Liver (tissue), 3 donors: ENCODE results near the gene RALGDS.

Source experiments
- ATF3 ChIP-seq: IDR thresholded peaks from 2 replicates; pipeline ENCODE4 v1.6.1; 2016; ENCODE audit warnings: antibody characterized with exemption
- CTCF ChIP-seq: fragments of 150-350 bp; IDR thresholded peaks from 2 replicates; pipeline ENCODE4 v1.5.1; 2017; ENCODE audit warnings: improper control_type of control experiment, low read depth, low read length; ENCODE audit not compliant: missing input control
- EGR1 ChIP-seq, 2 donors: IDR thresholded peaks; 2 replicates each; pipeline ENCODE4 v1.6.1; 2016 to 2018; ENCODE audit warnings: antibody characterized with exemption in 2 of 2, low read depth in 2 of 2
- GABPA ChIP-seq, 2 donors: IDR thresholded peaks in 1 of 2; conservative IDR thresholded peaks in 1 of 2; 2 replicates each; pipeline ENCODE4 v1.6.1; 2016; ENCODE audit warnings: antibody characterized with exemption in 2 of 2, mild to moderate bottlenecking in 1 of 2, moderate library complexity in 1 of 2
- JUND ChIP-seq, 2 donors: IDR thresholded peaks; 2 replicates each; pipeline ENCODE4 v1.6.1; 2016; ENCODE audit warnings: antibody characterized with exemption in 2 of 2
- MAX ChIP-seq: IDR thresholded peaks from 2 replicates; pipeline ENCODE4 v1.6.1; 2016; ENCODE audit warnings: antibody characterized with exemption
- RAD21 ChIP-seq, 2 donors: IDR thresholded peaks; 2 replicates each; pipeline ENCODE4 v1.6.1; 2016; ENCODE audit warnings: antibody characterized with exemption in 2 of 2, mild to moderate bottlenecking in 2 of 2
- REST ChIP-seq: IDR thresholded peaks from 2 replicates; pipeline ENCODE4 v1.6.1; 2016; ENCODE audit warnings: antibody characterized with exemption, mild to moderate bottlenecking
- RXRA ChIP-seq, 2 donors: IDR thresholded peaks; 2 replicates each; pipeline ENCODE4 v1.6.1; 2017 to 2018; ENCODE audit warnings: antibody characterized with exemption in 2 of 2, mild to moderate bottlenecking in 1 of 2
- SP1 ChIP-seq: IDR thresholded peaks from 2 replicates; pipeline ENCODE4 v1.6.1; 2018; ENCODE audit warnings: antibody characterized with exemption, mild to moderate bottlenecking
- TAF1 ChIP-seq: conservative IDR thresholded peaks from 2 replicates; pipeline ENCODE4 v1.6.1; 2016; ENCODE audit warnings: antibody characterized with exemption, mild to moderate bottlenecking
- YY1 ChIP-seq: IDR thresholded peaks from 2 replicates; pipeline ENCODE4 v1.6.1; 2016; ENCODE audit warnings: antibody characterized with exemption, mild to moderate bottlenecking
- donor health status: healthy.
- donor health status: healthy.

- TF ChIP-seq EGR1 (IDR thresholded peaks at IDR 0.05; ENCODE audit: low read depth in 2 of 2), result no peak
- TF ChIP-seq CTCF, result no peak
- TF ChIP-seq MAX, result no peak
- no peak for TF ChIP-seq SP1
- no peak for TF ChIP-seq REST
- TF ChIP-seq RAD21 (IDR thresholded peaks at IDR 0.05), result no peak
- no peak for TF ChIP-seq TAF1
- no peak for TF ChIP-seq GABPA (IDR thresholded peaks at IDR 0.05 in 1 of 2, conservative IDR thresholded peaks at IDR 0.05 in 1 of 2)
- TF ChIP-seq RXRA (IDR thresholded peaks at IDR 0.05), result no peak
- no peak for TF ChIP-seq ATF3
- TF ChIP-seq YY1, result no peak
- no peak for TF ChIP-seq JUND (IDR thresholded peaks at IDR 0.05)
These were observed 2.9 kb downstream of the RALGDS start for GRCh38 chr9:133118179-133118520.
